RWPE2 (cell line): ENCODE measurements around the gene OR51S1.

Source experiments
- ATAC-seq: fragments of 200-7000 bp; cut with Tn5 transposase; 3 replicates; pipeline ENCODE4 v1.9.1; 2021; ENCODE audit warnings: low read depth
- DNase-seq: peaks from one replicate; pipeline ENCODE4 v3.0.0-alpha.2; 2020; ENCODE audit warnings: low spot score
- H3K27ac ChIP-seq: fragments of 450-650 bp; 2 replicates; pipeline ENCODE4 v1.5.1; 2017; ENCODE audit warnings: mild to moderate bottlenecking; ENCODE audit not compliant: poor library complexity, severe bottlenecking
- H3K27me3 ChIP-seq: fragments of 250-450 bp; sonication (Bioruptor Pico); 2 replicates; pipeline ENCODE4 v1.5.1; 2021; ENCODE audit warnings: mild to moderate bottlenecking, moderate library complexity; ENCODE audit not compliant: insufficient read depth, poor library complexity, severe bottlenecking
- H3K36me3 ChIP-seq: fragments of 250-450 bp; sonication (Bioruptor Pico); 2 replicates; pipeline ENCODE4 v1.5.1; 2020; ENCODE audit warnings: low read depth, mild to moderate bottlenecking, moderate library complexity
- H3K4me1 ChIP-seq: fragments of 250-450 bp; sonication (Bioruptor Pico); 2 replicates; pipeline ENCODE4 v1.5.1; 2021; ENCODE audit warnings: mild to moderate bottlenecking, moderate library complexity; ENCODE audit not compliant: insufficient read depth, poor library complexity, severe bottlenecking
- H3K4me3 ChIP-seq: fragments of 250-450 bp; sonication (Bioruptor Pico); 2 replicates; pipeline ENCODE4 v1.5.1; 2021; ENCODE audit warnings: mild to moderate bottlenecking, moderate library complexity; ENCODE audit not compliant: severe bottlenecking
- H3K9me3 ChIP-seq: fragments of 250-450 bp; sonication (Bioruptor Pico); 2 replicates; pipeline ENCODE4 v1.5.1; 2021; ENCODE audit warnings: mild to moderate bottlenecking, moderate library complexity; ENCODE audit not compliant: severe bottlenecking
- CTCF ChIP-seq: fragments of 450-650 bp; IDR thresholded peaks from one replicate; pipeline ENCODE4 v1.5.1; 2017; ENCODE audit warnings: mild to moderate bottlenecking, moderate library complexity; ENCODE audit not compliant: poor library complexity, severe bottlenecking

The OR51S1 gene

GRCh38 chr11:4798427-4799183 is 50.4 kb downstream of the OR51S1 start:
- no peak for TF ChIP-seq CTCF
- Histone ChIP-seq H3K27me3 (no peaks in the 10 kb centered on the region), H3K27ac (no peak overlapping the region), H3K4me3 (no peak overlapping the region), H3K9me3 (no peaks in the 10 kb centered on the region), H3K36me3 (no peaks in the 10 kb centered on the region), H3K4me1 (no peaks in the 10 kb centered on the region)
- DNase-seq (no peak), ATAC-seq (no peak)
